ENCODE measurements around the gene MSGN1.

MSGN1 gene

DNA sequence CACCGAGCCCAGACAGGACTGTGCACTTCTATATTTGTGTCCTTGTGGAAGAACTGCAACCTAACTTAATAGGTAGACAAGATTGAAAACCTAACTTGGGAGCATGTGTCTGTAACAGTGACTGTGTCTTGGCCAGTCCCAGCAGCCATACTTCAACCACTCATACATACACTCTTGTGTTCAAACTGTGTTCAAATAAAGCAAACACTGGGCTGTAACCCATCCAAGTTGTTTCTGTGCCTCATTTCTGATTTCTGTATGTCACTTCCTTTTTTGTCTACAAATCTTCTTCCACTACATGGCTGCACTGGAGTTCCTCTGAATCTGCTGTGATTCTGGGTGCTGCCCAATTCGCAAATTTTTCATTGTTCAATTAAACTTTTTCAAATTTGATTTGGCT, 31.0 kb downstream of the MSGN1 start:
- DNase-seq (ENCODE audit: low read depth) = no peak

DNA sequence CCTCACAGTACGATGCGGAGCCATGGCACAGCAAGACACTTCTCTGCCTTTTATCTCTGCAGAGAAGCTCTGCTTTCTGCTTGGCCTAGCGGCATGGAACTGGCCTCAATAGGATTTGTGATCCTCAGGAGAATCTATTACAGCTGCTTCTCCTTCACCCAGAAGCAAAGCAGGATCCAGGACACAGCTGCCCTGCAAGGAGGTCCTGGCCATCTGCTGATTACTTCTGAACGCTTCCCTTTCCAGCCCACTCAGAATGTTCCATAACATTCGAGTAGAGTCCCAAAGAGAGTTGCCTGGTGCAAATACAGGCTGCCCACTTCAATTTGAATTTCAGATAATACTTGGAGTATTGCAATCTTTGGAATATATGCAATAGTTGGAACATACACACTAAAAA, 33.0 kb downstream of the MSGN1 start:
- no peak for DNase-seq (ENCODE audit: low read depth)

DNA sequence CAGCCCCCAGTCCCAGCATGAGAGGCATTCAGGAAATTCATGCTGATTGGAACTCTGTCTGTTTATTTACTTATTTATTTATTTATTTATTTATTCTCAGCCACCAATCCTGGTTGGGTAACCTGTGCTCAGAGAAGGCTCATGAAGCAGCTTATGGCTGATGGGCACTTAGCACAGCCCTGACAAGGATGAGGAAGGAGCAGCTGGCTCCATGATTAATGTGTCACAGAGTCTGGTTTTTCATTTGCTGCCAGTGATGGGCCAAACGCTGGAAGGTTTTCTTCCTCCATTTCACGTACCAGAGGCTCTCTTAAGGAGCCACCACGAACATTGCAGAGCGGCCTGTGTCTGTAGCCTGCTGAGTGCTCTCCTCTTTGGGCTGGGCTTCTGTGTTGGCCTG, 33.9 kb downstream of the MSGN1 start:
- no peak for DNase-seq (ENCODE audit: low read depth)

DNA sequence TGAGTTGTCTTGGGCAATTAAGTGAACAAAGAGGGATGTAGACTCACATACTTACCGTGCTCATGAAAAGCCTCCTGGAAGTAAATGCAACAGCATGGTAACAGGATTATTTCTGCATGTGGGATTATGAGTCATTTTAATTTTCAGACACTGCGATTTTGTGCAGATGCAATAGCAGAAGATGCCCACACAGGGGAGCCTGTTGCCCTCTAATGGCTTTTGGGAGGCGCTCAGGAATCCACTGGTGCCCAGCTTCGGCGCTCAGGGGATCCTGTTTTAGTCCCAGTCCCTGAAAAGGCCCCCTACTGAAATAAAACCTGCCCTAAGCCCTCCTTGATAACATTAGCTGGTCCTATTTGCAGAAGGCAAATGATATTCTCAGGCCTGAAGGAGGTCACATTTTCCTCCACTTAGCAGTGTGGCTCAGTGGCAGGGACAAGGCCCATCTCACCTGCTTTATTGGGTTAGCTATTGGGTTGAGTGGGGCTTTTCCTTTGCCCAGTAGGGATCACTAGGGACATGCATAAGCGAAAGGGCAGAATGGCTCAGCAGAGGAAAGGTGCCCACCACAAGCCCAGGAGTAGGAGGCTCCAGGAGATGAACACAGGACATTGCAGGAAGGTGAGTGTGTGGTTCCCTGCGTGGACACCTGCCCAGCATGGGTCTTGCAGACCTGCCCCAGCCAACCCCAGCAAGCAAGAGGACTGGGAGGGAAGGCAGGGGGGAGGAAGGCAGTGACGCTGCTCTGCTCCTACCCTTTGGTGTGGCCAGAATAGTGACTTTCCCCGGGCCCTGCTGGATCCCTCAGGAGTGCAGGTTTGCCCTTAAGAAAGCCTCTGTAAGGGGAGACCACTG, 35.7 kb downstream of the MSGN1 start:
- DNase-seq (ENCODE audit: low read depth) = peak; percentile 63

DNA sequence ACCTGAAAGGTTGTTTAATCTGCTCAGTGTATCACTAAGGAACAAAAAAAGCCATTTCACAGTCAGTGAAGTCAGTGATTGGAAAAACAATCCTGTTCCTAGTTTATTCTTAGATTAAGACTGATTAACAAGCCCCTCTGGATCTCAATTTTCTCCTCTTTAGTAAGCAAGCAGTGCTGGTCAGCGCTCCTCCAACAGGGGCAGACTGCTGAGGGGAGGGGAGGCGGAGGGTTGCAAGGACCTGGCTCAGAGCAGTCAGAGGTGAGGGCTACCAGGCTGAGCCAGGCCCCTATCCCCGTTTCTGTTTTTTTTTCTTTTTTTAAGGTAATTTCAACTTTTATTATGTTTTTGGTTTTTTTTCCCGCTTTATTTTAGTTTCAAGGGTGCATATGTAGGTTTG, 37.5 kb downstream of the MSGN1 start:
- DNase-seq (ENCODE audit: low read depth) = no peak

DNA sequence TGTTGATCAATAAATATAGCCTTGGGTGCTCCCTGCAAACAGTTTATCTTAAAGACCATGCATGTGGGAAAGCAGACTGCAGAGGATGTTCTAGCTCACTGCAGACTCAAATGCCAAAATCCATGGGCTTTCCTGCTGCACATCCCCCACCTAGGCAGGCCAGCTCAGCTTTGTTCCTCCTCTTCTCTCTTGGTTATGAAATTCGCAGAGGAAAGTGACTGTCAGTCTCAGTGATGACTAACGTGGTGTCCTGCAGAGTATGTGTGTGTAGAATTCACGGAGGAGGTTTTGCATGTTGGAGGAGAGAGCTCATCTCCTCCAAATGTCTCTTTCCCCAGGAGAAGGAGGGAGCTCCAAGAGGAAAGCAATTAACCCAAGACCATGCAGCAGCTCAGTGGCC, 40.8 kb downstream of the MSGN1 start:
- no peak for DNase-seq (ENCODE audit: low read depth)

DNA sequence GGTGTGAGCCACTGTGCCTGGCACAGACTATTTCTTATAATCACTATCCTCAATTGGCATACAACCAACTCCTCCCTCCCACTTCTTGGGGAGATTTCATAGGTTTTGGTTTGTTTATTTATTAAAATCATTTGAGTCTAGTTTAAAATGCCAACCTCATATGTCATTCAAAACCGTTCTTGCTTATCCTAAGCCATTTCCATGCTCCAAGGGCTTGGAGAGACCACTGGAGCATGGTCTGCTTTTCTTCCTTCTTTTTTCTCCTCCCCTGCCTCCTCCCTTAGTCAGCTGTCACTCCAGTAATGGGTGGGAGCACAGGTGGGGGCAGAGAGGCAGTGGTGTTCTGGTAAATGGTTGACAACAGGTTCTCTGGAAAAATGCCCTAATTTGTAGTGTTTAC, 41.8 kb downstream of the MSGN1 start:
- DNase-seq (ENCODE audit: low read depth) = no peak

DNA sequence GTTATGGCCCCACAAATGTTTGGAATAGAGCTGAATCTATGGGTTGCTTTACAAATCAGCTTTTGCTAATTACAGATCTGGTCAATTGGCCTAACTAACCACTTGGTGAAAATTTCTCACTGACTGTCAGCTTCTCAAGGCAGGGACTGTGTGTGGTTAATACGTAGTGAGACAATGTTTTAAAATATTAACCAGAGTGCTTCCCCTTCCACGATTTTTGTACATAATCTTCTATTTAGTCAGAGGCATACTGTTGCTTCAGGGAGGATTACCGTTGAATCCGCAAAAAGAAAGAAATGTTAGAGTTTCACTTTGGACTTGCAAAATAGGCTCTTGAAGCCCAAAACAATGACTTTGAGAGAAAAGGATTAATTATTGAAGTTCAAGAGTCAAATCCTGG, 47.3 kb downstream of the MSGN1 start:
- no peak for DNase-seq (ENCODE audit: low read depth)

DNA sequence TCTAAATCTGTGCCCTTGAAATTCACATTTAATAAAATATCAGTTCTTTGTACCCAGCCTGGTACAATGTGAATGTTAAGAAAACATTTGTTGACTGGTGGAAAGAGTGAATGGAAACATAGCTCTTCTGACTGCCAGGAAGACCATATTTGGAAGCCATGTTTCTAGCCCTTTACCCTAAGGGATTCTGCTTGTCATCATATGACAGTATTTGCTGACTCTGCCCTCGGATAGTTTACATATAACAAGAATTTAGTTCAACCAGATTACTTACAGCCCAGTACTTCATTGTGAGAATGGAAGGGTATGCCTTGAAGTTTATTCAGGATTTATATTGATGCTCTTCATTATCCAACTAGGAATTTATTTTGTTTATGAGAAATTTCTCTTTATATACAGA, 48.4 kb downstream of the MSGN1 start:
- DNase-seq (ENCODE audit: low read depth) = no peak

DNA sequence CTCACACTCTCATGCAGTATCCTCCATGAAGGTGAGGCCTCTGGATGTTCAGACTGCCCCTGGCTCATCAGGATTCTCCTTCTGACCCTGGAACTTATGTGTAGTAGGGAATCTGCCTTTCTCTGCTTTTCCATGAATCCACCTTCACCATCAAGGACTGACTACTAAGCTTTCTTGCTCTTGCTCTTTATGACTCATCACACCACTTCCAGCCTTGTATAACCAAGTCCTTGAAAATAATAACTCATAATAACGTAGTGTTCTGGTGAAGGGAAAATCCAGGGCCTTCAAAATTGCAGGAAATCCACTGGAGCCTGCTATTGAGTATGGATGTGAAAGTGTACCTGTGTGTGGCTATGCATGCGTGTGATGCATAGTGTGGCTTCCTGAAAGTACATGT, 50.9 kb downstream of the MSGN1 start:
- DNase-seq (ENCODE audit: low read depth) = no peak

Data from fibroblast of the conjunctiva (primary cell).